ENCODE data around the gene OSBPL8.

- TF ChIP-seq CTCF (IDR thresholded peaks at IDR 0.05) (no peak), POLR2AphosphoS5 (IDR thresholded peaks at IDR 0.05) (no peak), EP300 (IDR thresholded peaks at IDR 0.05) (no peak)
These were observed 142.5 kb downstream of the OSBPL8 start for GRCh38 chr12:76417116-76417515.

All from sigmoid colon (tissue), 4 donors.